ENCODE data around the gene PKD1L1. TPM values are rescaled to one million over a fixed set of nuclear protein-coding genes. Genes with fewer than 3 reads are reported as not detected.

PKD1L1 gene
- polyA plus RNA-seq, 1 of the 3 experiments (the other 2 are of a cell fraction): 0.10 TPM

- Histone ChIP-seq H3K27ac (ENCODE audit: low read depth in 2 of 2, low read length in 1 of 2) (no peak overlapping the region), H3K79me2 (ENCODE audit: insufficient read depth) (no peaks in the 10 kb centered on the region), H3K9ac (no peak overlapping the region), H3K4me3 (ENCODE audit: low read depth in 2 of 2, low read length in 1 of 2) (no peak overlapping the region), H2AFZ (ENCODE audit: low read depth) (no peak overlapping the region), H3K4me1 (ENCODE audit: control insufficient read depth in 1 of 2, insufficient read depth in 2 of 2, low read depth in 1 of 2, low read length in 1 of 2) (peaks cover 0 to 27% of the 10 kb centered on the region in 2 experiments; a peak in 1 of 4 replicates), H3K4me2 (no peak overlapping the region), H3K36me3 (replicated peaks in 1 of 2; ENCODE audit: control insufficient read depth in 1 of 2, insufficient read depth in 2 of 2, low read length in 1 of 2) (no peaks in the 10 kb centered on the region), H3K27me3 (ENCODE audit: insufficient read depth) (no peaks in the 10 kb centered on the region), H3K9me3 (no peaks in the 10 kb centered on the region), H3K9me2 (no peaks in the 10 kb centered on the region), H3F3A (replicated peaks; ENCODE audit: insufficient read depth) (no peaks in the 10 kb centered on the region), H4K20me1 (ENCODE audit: insufficient read depth) (no peaks in the 10 kb centered on the region)
- WGBS (ENCODE audit: low lambda C conversion rate): 94% methylated on average over 7 of the region's 7 CpGs
- TF ChIP-seq YY1 (IDR thresholded peaks at IDR 0.05; ENCODE audit: low read depth) (no peak), USF1 (IDR thresholded peaks at IDR 0.05; ENCODE audit: borderline replicate concordance, low read depth) (no peak), ELF1 (IDR thresholded peaks at IDR 0.05) (no peak), FOXM1 (IDR thresholded peaks at IDR 0.05; ENCODE audit: low read depth) (no peak), FOSL2 (IDR thresholded peaks at IDR 0.05; ENCODE audit: borderline replicate concordance, low read depth) (no peak), RAD21 (IDR thresholded peaks at IDR 0.05; ENCODE audit: low read length) (no peak), POLR2AphosphoS5 (IDR thresholded peaks at IDR 0.05; ENCODE audit: low read depth, low read length) (no peak), EP300 (IDR thresholded peaks at IDR 0.05; ENCODE audit: borderline replicate concordance in 1 of 2, low read depth in 1 of 2, low read length in 1 of 2) (no peak), NFIC (IDR thresholded peaks at IDR 0.05; ENCODE audit: borderline replicate concordance) (no peak), IRF3 (IDR thresholded peaks at IDR 0.05; ENCODE audit: low read depth, low read length) (no peak), SIN3A (IDR thresholded peaks at IDR 0.05; ENCODE audit: borderline replicate concordance, low read depth, low read length) (no peak), RFX5 (IDR thresholded peaks at IDR 0.05; ENCODE audit: low read length) (no peak), TAF1 (IDR thresholded peaks at IDR 0.05; ENCODE audit: borderline replicate concordance, low read depth, low read length) (no peak), EZH2phosphoT487 (IDR thresholded peaks at IDR 0.05; ENCODE audit: borderline replicate concordance, low read depth) (no peak), TCF12 (IDR thresholded peaks at IDR 0.05) (no peak), CHD2 (IDR thresholded peaks at IDR 0.05; ENCODE audit: low read length, partially characterized antibody) (no peak)
- TF ChIP-seq, protein P1, sequence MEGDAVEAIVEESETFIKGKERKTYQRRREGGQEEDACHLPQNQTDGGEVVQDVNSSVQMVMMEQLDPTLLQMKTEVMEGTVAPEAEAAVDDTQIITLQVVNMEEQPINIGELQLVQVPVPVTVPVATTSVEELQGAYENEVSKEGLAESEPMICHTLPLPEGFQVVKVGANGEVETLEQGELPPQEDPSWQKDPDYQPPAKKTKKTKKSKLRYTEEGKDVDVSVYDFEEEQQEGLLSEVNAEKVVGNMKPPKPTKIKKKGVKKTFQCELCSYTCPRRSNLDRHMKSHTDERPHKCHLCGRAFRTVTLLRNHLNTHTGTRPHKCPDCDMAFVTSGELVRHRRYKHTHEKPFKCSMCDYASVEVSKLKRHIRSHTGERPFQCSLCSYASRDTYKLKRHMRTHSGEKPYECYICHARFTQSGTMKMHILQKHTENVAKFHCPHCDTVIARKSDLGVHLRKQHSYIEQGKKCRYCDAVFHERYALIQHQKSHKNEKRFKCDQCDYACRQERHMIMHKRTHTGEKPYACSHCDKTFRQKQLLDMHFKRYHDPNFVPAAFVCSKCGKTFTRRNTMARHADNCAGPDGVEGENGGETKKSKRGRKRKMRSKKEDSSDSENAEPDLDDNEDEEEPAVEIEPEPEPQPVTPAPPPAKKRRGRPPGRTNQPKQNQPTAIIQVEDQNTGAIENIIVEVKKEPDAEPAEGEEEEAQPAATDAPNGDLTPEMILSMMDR (IDR thresholded peaks at IDR 0.05): no peak
- TF ChIP-seq, protein P2, sequence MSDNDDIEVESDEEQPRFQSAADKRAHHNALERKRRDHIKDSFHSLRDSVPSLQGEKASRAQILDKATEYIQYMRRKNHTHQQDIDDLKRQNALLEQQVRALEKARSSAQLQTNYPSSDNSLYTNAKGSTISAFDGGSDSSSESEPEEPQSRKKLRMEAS (IDR thresholded peaks at IDR 0.05; ENCODE audit: low read depth): no peak
- TF ChIP-seq, protein P3, sequence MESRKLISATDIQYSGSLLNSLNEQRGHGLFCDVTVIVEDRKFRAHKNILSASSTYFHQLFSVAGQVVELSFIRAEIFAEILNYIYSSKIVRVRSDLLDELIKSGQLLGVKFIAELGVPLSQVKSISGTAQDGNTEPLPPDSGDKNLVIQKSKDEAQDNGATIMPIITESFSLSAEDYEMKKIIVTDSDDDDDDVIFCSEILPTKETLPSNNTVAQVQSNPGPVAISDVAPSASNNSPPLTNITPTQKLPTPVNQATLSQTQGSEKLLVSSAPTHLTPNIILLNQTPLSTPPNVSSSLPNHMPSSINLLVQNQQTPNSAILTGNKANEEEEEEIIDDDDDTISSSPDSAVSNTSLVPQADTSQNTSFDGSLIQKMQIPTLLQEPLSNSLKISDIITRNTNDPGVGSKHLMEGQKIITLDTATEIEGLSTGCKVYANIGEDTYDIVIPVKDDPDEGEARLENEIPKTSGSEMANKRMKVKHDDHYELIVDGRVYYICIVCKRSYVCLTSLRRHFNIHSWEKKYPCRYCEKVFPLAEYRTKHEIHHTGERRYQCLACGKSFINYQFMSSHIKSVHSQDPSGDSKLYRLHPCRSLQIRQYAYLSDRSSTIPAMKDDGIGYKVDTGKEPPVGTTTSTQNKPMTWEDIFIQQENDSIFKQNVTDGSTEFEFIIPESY (IDR thresholded peaks at IDR 0.05; ENCODE audit: borderline replicate concordance, low read depth): no peak
- no peak for DNase-seq
- ChIA-PET CTCF (interaction anchor here (0.6 to 7.7 kb wide), 6 partner anchors 10 to 542 kb away, joined by 3 to 55 read pairs (median 6); no protein-coding TSS in a partner anchor), POLR2A (no interaction called here)
Observed at GRCh38 chr7:47808321-47808720, 139.9 kb downstream of the PKD1L1 start.

All from SK-N-SH (cell line).